GM12872 (cell line): ENCODE results near the gene SHH.

Source experiments
- CTCF ChIP-seq: IDR thresholded peaks from 3 replicates; pipeline ENCODE4 v1.5.1; 2011; ENCODE audit warnings: low read depth, mild to moderate bottlenecking, low read length, moderate library complexity; ENCODE audit not compliant: insufficient read depth

SHH gene

GRCh38 chr7:155773531-155773930 lies 38.7 kb downstream of the SHH start:
- TF ChIP-seq CTCF, result no peak

- TF ChIP-seq CTCF, result no peak
Observed at GRCh38 chr7:155770241-155770640, 42.0 kb downstream of the SHH start.

GRCh38 chr7:155769701-155770100 lies 42.6 kb downstream of the SHH start:
- no peak for TF ChIP-seq CTCF

- TF ChIP-seq CTCF, result no peak
Observed at GRCh38 chr7:155766966-155767916, 45.0 kb downstream of the SHH start.

- no peak for TF ChIP-seq CTCF
Observed at GRCh38 chr7:155766386-155766785, 45.9 kb downstream of the SHH start.

GRCh38 chr7:155765458-155765857 lies 46.8 kb downstream of the SHH start:
- TF ChIP-seq CTCF, result no peak

GRCh38 chr7:155764438-155764793 lies 47.8 kb downstream of the SHH start:
- TF ChIP-seq CTCF, result no peak
